AG09309 (cell line): ENCODE results near the gene CCNY.
"Not testable (repeated sequence)": the region's sequence is repeated elsewhere in the genome, so short reads cannot be mapped to it uniquely, and the experiment has no call there.

Source experiments
- DNase-seq: peaks from one replicate; pipeline ENCODE4 v3.0.0-alpha.2; 2010; ENCODE audit warnings: low read depth
- H3K4me3 ChIP-seq: 2 replicates; pipeline ENCODE4 v1.5.1; 2011; ENCODE audit warnings: mild to moderate bottlenecking, low read depth, low read length, moderate library complexity; ENCODE audit not compliant: control insufficient read depth
- TF ChIP-seq, protein P1 (sequence below): IDR thresholded peaks from 2 replicates; pipeline ENCODE4 v1.5.1; 2011; ENCODE audit warnings: mild to moderate bottlenecking, low read depth, low read length, inconsistent platforms; ENCODE audit not compliant: insufficient read depth, control insufficient read depth; ENCODE audit errors: missing control alignments

The CCNY gene

GRCh38 chr10:35398908-35399307 lies 62.6 kb downstream of the CCNY start:
- no peak overlapping the region for H3K4me3 ChIP-seq
- DNase-seq: no peak
- TF ChIP-seq, protein P1, sequence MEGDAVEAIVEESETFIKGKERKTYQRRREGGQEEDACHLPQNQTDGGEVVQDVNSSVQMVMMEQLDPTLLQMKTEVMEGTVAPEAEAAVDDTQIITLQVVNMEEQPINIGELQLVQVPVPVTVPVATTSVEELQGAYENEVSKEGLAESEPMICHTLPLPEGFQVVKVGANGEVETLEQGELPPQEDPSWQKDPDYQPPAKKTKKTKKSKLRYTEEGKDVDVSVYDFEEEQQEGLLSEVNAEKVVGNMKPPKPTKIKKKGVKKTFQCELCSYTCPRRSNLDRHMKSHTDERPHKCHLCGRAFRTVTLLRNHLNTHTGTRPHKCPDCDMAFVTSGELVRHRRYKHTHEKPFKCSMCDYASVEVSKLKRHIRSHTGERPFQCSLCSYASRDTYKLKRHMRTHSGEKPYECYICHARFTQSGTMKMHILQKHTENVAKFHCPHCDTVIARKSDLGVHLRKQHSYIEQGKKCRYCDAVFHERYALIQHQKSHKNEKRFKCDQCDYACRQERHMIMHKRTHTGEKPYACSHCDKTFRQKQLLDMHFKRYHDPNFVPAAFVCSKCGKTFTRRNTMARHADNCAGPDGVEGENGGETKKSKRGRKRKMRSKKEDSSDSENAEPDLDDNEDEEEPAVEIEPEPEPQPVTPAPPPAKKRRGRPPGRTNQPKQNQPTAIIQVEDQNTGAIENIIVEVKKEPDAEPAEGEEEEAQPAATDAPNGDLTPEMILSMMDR: no peak

GRCh38 chr10:35399414-35400009 lies 63.2 kb downstream of the CCNY start:
- H3K4me3 ChIP-seq: no peak overlapping the region
- no peak for DNase-seq
- TF ChIP-seq, protein P1: no peak

DNA sequence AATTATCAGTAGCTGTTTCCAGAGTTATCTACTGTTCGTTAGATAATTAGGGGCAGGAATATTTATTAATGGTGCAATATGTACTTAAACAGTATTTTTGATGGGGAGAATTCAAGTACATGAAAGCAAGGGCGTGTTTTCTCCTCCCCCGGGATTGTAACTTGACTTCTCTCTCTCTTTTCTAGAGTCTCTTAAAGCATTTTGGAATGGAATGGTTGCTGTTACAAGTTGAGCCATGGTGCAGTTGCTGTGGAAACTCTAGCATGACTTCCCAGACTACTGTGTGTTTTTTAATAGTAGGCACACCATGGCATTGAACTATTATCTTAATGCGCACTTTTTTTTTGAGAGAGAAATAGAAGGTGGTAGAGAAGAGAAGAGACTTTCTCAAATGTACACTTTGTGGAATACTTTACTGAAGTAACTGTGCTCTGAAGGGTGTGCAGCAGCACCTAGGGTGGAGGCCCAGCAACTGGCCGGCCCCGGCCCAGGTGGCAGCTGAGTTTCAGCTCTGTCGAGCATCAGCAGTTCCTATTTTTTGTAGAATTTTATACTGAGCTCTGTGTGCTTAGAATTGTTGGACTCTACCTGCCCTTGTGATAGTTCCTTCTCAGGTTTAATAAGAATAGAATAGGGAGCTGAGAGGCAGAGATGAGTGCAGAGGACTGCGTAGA lies 64.4 kb downstream of the CCNY start:
- no peak for DNase-seq
- TF ChIP-seq, protein P1: no peak
- H3K4me3 ChIP-seq: no peak overlapping the region

GRCh38 chr10:35403491-35403890 lies 67.2 kb downstream of the CCNY start:
- not testable (repeated sequence) for DNase-seq, H3K4me3 ChIP-seq

DNA sequence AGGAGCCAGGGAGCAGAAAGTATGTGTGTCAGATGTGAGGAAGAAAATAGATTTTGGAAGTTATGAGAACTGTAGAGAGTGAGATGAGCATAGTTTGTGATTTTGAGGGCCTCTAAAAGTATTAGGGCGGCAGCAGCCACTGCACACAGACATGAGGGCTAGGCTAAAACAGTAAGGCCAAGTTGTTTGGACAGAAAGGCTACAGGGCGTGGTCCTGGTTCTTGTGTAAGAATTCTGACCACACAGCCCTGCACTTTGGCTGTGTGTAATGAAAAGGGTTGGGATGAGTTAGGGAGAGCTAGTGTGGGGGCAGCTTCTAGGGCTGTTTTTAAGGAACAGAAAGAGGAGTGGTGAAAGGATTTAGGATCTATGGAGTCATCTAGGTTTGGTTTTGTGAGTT lies 67.8 kb downstream of the CCNY start:
- not testable (repeated sequence) for DNase-seq, H3K4me3 ChIP-seq

DNA sequence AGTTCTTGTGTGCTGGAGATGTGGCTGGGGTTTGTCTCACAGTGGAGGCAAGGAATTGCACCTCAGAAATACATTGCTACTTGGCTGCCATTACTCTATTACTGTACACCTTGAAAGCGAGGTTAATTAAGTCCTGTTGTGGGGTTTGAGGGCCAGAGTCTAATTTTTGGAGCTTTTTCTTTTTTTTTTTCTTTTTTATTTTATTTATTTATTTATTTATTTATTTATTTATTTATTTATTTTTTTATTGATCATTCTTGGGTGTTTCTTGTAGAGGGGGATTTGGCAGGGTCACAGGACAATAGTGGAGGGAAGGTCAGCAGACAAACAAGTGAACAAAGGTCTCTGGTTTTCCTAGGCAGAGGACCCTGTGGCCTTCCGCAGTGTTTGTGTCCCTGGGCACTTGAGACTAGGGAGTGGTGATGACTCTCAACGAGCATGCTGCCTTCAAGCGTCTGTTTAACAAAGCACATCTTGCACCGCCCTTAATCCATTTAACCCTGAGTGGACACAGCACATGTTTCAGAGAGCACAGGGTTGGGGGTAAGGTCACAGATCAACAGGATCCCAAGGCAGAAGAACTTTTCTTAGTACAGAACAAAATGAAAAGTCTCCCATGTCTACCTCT lies 69.8 kb downstream of the CCNY start:
- not testable (repeated sequence) for DNase-seq, H3K4me3 ChIP-seq

DNA sequence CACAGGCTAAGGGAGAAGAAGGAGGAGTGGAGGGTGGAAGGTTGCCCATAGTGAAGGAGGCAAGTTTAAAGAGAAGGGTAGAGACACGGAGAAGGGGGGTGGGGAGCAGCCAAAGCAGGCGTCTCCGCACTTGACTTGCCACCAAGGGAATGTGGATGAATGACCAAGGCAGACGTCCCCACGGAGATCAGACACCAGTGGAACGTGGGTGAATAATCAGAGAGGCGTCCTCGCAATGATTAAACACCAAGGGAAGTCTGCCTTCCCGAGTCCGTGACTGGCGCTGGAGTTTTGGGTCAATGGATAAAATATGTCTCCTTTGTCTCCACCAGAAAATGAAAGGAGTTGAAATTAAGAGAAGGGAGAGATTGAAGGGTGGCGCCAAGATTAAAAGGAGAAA lies 71.4 kb downstream of the CCNY start:
- not testable (repeated sequence) for DNase-seq, H3K4me3 ChIP-seq

DNA sequence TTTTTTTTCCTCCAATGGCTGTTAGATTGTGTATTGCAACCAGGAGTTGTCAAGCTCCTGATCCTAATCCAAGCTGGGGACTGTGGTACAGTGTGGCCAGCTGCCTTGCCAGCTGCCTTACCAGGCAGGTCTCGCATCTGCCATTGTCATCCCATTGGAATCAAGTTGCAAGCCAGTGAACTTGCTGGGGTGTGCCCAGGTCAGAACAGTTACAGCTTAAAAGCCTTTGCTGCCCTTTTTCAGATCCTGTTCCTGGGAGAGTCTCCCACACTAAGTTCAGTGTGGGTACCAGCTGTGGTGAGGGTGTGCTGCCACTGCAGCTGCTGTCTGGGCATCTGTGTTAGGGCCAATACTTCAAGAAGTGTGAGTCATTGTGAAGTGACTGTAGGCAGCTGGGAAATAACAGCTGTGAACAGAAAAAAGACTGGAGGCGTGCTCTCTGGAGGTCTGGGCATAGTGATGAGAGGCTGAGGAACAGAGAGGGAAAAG lies 72.8 kb downstream of the CCNY start:
- H3K4me3 ChIP-seq: no peak overlapping the region
- peak; percentile 39 for DNase-seq
- TF ChIP-seq, protein P1: no peak
